ENCODE results near the gene MTG1.

The MTG1 gene

DNA sequence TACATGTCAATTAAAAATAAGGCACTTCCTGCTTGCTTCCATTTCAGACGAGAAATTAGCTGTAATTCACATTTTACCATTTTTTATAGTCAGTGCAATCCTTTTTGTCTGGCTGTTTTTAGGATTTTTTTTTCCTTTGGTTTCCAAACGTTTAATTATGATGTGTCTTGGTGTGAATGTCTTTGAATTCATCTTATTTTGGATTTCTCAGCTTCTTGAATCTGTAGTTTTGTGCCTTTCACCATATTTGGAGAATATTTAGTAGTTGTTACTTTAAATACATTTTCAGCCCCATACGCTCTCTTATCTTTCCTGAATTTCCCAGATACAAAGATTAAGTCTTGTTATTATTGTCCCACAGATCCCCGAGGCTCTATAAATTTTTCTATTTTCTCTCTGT lies 57.4 kb downstream of the MTG1 start:
- no peaks in the 10 kb centered on the region for H3K27me3 ChIP-seq (ENCODE audit: control insufficient read depth, insufficient read depth, low read length)
- H3K4me1 ChIP-seq = no peaks in the 10 kb centered on the region
- H2AFZ ChIP-seq = no peak overlapping the region
- no peaks in the 10 kb centered on the region for H3K36me3 ChIP-seq (ENCODE audit: control insufficient read depth, insufficient read depth, low read length)
- H3K4me3 ChIP-seq (ENCODE audit: low read depth, low read length) = no peak overlapping the region
- H3K9ac ChIP-seq = no peak overlapping the region
- H3K79me2 ChIP-seq = no peaks in the 10 kb centered on the region
- H3K4me2 ChIP-seq (ENCODE audit: low read length) = no peak overlapping the region
- TF ChIP-seq, protein P1, sequence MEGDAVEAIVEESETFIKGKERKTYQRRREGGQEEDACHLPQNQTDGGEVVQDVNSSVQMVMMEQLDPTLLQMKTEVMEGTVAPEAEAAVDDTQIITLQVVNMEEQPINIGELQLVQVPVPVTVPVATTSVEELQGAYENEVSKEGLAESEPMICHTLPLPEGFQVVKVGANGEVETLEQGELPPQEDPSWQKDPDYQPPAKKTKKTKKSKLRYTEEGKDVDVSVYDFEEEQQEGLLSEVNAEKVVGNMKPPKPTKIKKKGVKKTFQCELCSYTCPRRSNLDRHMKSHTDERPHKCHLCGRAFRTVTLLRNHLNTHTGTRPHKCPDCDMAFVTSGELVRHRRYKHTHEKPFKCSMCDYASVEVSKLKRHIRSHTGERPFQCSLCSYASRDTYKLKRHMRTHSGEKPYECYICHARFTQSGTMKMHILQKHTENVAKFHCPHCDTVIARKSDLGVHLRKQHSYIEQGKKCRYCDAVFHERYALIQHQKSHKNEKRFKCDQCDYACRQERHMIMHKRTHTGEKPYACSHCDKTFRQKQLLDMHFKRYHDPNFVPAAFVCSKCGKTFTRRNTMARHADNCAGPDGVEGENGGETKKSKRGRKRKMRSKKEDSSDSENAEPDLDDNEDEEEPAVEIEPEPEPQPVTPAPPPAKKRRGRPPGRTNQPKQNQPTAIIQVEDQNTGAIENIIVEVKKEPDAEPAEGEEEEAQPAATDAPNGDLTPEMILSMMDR (IDR thresholded peaks at IDR 0.05) = no peak
- H3K27ac ChIP-seq = no peak overlapping the region
- no peaks in the 10 kb centered on the region for H3K9me3 ChIP-seq (ENCODE audit: control insufficient read depth, low read length)

DNA sequence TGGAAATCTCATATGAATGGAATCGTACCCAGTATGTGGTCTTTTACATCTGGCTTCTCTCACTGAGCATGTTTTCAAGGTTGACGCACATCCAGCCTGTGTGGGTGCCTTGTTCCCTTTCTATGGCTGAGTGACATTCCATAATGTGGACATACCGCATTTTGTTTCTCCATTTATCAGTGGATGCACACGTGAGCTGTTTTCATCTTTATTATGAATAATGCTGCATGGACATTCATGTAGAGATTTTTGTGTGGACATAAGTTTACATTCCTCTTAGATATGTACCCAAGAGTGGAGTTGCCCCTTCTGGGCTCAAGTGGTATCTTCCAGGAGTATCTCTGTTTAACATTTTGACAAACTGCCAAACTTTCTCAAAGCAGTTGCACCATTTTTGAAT lies 58.5 kb downstream of the MTG1 start:
- H3K27me3 ChIP-seq (ENCODE audit: control insufficient read depth, insufficient read depth, low read length) = no peaks in the 10 kb centered on the region
- H3K4me2 ChIP-seq (ENCODE audit: low read length) = no peak overlapping the region
- TF ChIP-seq, protein P1 (IDR thresholded peaks at IDR 0.05) = no peak
- H3K4me3 ChIP-seq (ENCODE audit: low read depth, low read length) = no peak overlapping the region
- H3K9me3 ChIP-seq (ENCODE audit: control insufficient read depth, low read length) = no peaks in the 10 kb centered on the region
- H3K79me2 ChIP-seq = no peaks in the 10 kb centered on the region
- H3K27ac ChIP-seq = no peak overlapping the region
- no peaks in the 10 kb centered on the region for H3K4me1 ChIP-seq
- H3K36me3 ChIP-seq (ENCODE audit: control insufficient read depth, insufficient read depth, low read length) = no peaks in the 10 kb centered on the region
- no peak overlapping the region for H2AFZ ChIP-seq
- no peak overlapping the region for H3K9ac ChIP-seq

- Histone ChIP-seq H3K4me1 (no peaks in the 10 kb centered on the region), H3K4me3 (ENCODE audit: low read depth, low read length) (no peak within 1 kb of the TSS), H3K27me3 (ENCODE audit: control insufficient read depth, insufficient read depth, low read length) (no peaks in the 10 kb centered on the region), H3K9ac (no peak within 1 kb of the TSS), H3K9me3 (ENCODE audit: control insufficient read depth, low read length) (no peaks in the 10 kb centered on the region), H3K4me2 (ENCODE audit: low read length) (no peak within 1 kb of the TSS), H2AFZ (no peak within 1 kb of the TSS), H3K79me2 (no peaks in the 10 kb centered on the region), H3K36me3 (ENCODE audit: control insufficient read depth, insufficient read depth, low read length) (no peaks in the 10 kb centered on the region), H3K27ac (no peak within 1 kb of the TSS)
- TF ChIP-seq, protein P1 (IDR thresholded peaks at IDR 0.05) = no peak
These were observed 59.7 kb downstream of the MTG1 start, which contains the start of gene SCART1 for GRCh38 chr10:133453516-133454203. TSS of gene SCART1 (plus strand) at chr10:133453945. CDS start at chr10:133453998, 53 bp downstream.

- Histone ChIP-seq H3K79me2 (no peaks in the 10 kb centered on the region), H3K4me1 (no peaks in the 10 kb centered on the region), H3K9me3 (ENCODE audit: control insufficient read depth, low read length) (no peaks in the 10 kb centered on the region), H2AFZ (no peak overlapping the region), H3K27me3 (ENCODE audit: control insufficient read depth, insufficient read depth, low read length) (no peaks in the 10 kb centered on the region), H3K27ac (no peak overlapping the region), H3K4me3 (ENCODE audit: low read depth, low read length) (no peak overlapping the region), H3K4me2 (ENCODE audit: low read length) (no peak overlapping the region), H3K36me3 (ENCODE audit: control insufficient read depth, insufficient read depth, low read length) (no peaks in the 10 kb centered on the region), H3K9ac (no peak overlapping the region)
- TF ChIP-seq, protein P1 (IDR thresholded peaks at IDR 0.05) = no peak
These were observed 60.4 kb downstream of the MTG1 start for GRCh38 chr10:133454204-133454893.

Data from parathyroid adenoma (tissue), 2 donors.